ENCODE results near the gene LRTM1. TPM values are rescaled to one million over a fixed set of nuclear protein-coding genes. Genes with fewer than 3 reads are reported as not detected.

Gene LRTM1
- total RNA-seq, 1 experiment from 2014 or later = not detected

GRCh38 chr3:54936561-54936960 lies 8.7 kb upstream of the LRTM1 start:
- DNase-seq = no peak
- Histone ChIP-seq H3K14ac (ENCODE audit: insufficient read depth, low read length) (no peak overlapping the region), H3K18ac (ENCODE audit: insufficient read length, low read depth, low read length) (no peak overlapping the region), H4K20me1 (ENCODE audit: control insufficient read depth, insufficient read depth, insufficient read length) (no peaks in the 10 kb centered on the region), H3K56ac (ENCODE audit: insufficient read length, low read depth, low read length) (no peak overlapping the region), H2AFZ (ENCODE audit: low read length) (no peak overlapping the region), H3K4me2 (ENCODE audit: insufficient read depth, insufficient read length, low read length) (no peak overlapping the region), H2BK15ac (ENCODE audit: low read depth, low read length) (no peak overlapping the region), H2AK5ac (ENCODE audit: insufficient read length, low read length) (no peak overlapping the region), H3T11ph (ENCODE audit: low read length) (no peak overlapping the region), H2BK12ac (ENCODE audit: insufficient read length, low read depth, low read length) (no peak overlapping the region), H3K9ac (ENCODE audit: extremely low read depth, insufficient read length, low read length) (no peak overlapping the region), H2BK5ac (ENCODE audit: insufficient read length, low read length) (no peak overlapping the region), H2BK120ac (ENCODE audit: low read depth, low read length, poor library complexity, severe bottlenecking) (no peak overlapping the region), H3K79me2 (ENCODE audit: insufficient read depth, low read length) (no peaks in the 10 kb centered on the region), H3K27ac (ENCODE audit: insufficient read length, low read depth, low read length) (no peak overlapping the region), H2BK20ac (ENCODE audit: low read depth, low read length, poor library complexity, severe bottlenecking) (no peak overlapping the region), H3K79me1 (ENCODE audit: insufficient read depth, low read depth, low read length, poor library complexity, severe bottlenecking) (no peaks in the 10 kb centered on the region), H3K4me1 (ENCODE audit: insufficient read depth, low read length) (no peaks in the 10 kb centered on the region; the same call in 1 of the 2 replicates), H4K91ac (ENCODE audit: insufficient read length, low read depth, low read length) (no peak overlapping the region), H3K23ac (ENCODE audit: insufficient read length, low read depth, low read length) (no peak overlapping the region), H4K5ac (ENCODE audit: insufficient read length, low read depth, low read length) (no peak overlapping the region), H3K9me3 (ENCODE audit: control insufficient read depth, low read depth, low read length) (no peaks in the 10 kb centered on the region), H3K4ac (ENCODE audit: low read depth, low read length) (no peak overlapping the region), H3K23me2 (ENCODE audit: insufficient read length, low read depth, low read length, poor library complexity, severe bottlenecking) (no peaks in the 10 kb centered on the region), H4K8ac (replicated peaks; ENCODE audit: insufficient read length, low read depth, low read length) (no peak overlapping the region), H3K27me3 (ENCODE audit: insufficient read depth, low read length) (no peaks in the 10 kb centered on the region)
- H3K27ac Mint-ChIP-seq = no peak overlapping the region; a peak in 1 of 7 replicates
- H3K27me3 Mint-ChIP-seq (ENCODE audit: low read depth) = no peaks in the 10 kb centered on the region
- H3K9me3 Mint-ChIP-seq = no peaks in the 10 kb centered on the region
- H3K36me3 Mint-ChIP-seq (ENCODE audit: insufficient read depth in 1 of 3, low read depth in 3 of 3) = no peaks in the 10 kb centered on the region
- WGBS (ENCODE audit: extremely low coverage, insufficient read length, low lambda C conversion rate) = no CpG with 5 or more reads among the region's 5 CpGs
- peaks cover 12 to 15% of the 10 kb centered on the region in 2 experiments for H3K4me1 Mint-ChIP-seq
- H3K4me3 Mint-ChIP-seq = no peak overlapping the region
- no peak for TF ChIP-seq CTCF (conservative IDR thresholded peaks at IDR 0.05)

All from H9 (cell line).